Heart left ventricle (tissue), 13 donors: Measurements from ENCODE around the gene FGA.

Source experiments
- POLR2A ChIP-seq, 2 donors: fragments of 450-650 bp; IDR thresholded peaks; one replicate each; pipeline ENCODE4 v1.6.1; 2017; ENCODE audit warnings: antibody characterized with exemption in 2 of 2, mild to moderate bottlenecking in 2 of 2, moderate library complexity in 2 of 2
- TF ChIP-seq, protein P1 (sequence below), 12 donors: fragments of 200-600 bp; sonication (generic) in 4 of 12; IDR thresholded peaks; one replicate each; pipeline versions ENCODE4 v1.5.0 to v1.8.0; 2018 to 2022; ENCODE audit warnings: antibody characterized with exemption in 12 of 12, mild to moderate bottlenecking in 5 of 12
- donor health status: ischemic (EF 13 %, LVEDD 7.1; RV severe dilation, severe dysfunction).
- donor health status: DM: no; HTN: yes; CAD: no.
- donor health status: DM: no; HTN: no; CAD: no.
- donor health status: ischemic (EF 25% LVEDD 6.9; RV normal size, moderate dysfunction).
- donor health status: ischemic (EF 25% LVEDD 5.7; RV mildly dilated, moderate dysfunction).
- donor health status: ischemic (EF 35%, LVEDD 5.7; RV mildly dilated, moderate dysfunction).
- donor health status: nonischemic (EF 11% LVEDD 7.7; RV severe dilation, severe dysfunction).
- donor health status: DM: yes; HTN: yes; CAD: no.
- donor health status: PGD.
- donor health status: ischemic (EF 29% LVEDD 5.4; RV normal size, mild dysfunction).
- donor health status: nonischemic (EF 23%, LVEDD 6.1; RV moderate dilation, normal function).

- TF ChIP-seq, protein P1, sequence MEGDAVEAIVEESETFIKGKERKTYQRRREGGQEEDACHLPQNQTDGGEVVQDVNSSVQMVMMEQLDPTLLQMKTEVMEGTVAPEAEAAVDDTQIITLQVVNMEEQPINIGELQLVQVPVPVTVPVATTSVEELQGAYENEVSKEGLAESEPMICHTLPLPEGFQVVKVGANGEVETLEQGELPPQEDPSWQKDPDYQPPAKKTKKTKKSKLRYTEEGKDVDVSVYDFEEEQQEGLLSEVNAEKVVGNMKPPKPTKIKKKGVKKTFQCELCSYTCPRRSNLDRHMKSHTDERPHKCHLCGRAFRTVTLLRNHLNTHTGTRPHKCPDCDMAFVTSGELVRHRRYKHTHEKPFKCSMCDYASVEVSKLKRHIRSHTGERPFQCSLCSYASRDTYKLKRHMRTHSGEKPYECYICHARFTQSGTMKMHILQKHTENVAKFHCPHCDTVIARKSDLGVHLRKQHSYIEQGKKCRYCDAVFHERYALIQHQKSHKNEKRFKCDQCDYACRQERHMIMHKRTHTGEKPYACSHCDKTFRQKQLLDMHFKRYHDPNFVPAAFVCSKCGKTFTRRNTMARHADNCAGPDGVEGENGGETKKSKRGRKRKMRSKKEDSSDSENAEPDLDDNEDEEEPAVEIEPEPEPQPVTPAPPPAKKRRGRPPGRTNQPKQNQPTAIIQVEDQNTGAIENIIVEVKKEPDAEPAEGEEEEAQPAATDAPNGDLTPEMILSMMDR (IDR thresholded peaks at IDR 0.05) = no peak
- TF ChIP-seq POLR2A (IDR thresholded peaks at IDR 0.05) = no peak
Measured at GRCh38 chr4:154606728-154607723, 16.5 kb upstream of the FGA start.
